T-helper 1 cell treated with Interleukin-12 subunit alpha and Interleukin-12 subunit beta and Interleukin-4 antibody, amounts not matched to agents 30 μg/mL and 1 μg/mL, for 36 hours (primary cell): ENCODE results near the gene CACNA1H.

ENCODE experiments used
- H3K27ac Mint-ChIP-seq: one replicate; pipeline ENCODE4 v1.8.0; 2021; ENCODE audit warnings: mild to moderate bottlenecking, mixed read lengths
- H3K27me3 Mint-ChIP-seq: one replicate; pipeline ENCODE4 v1.8.0; 2021; ENCODE audit warnings: low read depth, mixed read lengths
- H3K36me3 Mint-ChIP-seq: one replicate; pipeline ENCODE4 v1.8.0; 2021; ENCODE audit warnings: low read depth, mixed read lengths
- H3K4me1 Mint-ChIP-seq: one replicate; pipeline ENCODE4 v1.8.0; 2021; ENCODE audit warnings: low read depth, mixed read lengths
- H3K4me3 Mint-ChIP-seq: one replicate; pipeline ENCODE4 v1.8.0; 2021; ENCODE audit warnings: mild to moderate bottlenecking, moderate library complexity, mixed read lengths
- H3K9me3 Mint-ChIP-seq: one replicate; pipeline ENCODE4 v1.8.0; 2021; ENCODE audit warnings: mixed read lengths

The CACNA1H gene

DNA sequence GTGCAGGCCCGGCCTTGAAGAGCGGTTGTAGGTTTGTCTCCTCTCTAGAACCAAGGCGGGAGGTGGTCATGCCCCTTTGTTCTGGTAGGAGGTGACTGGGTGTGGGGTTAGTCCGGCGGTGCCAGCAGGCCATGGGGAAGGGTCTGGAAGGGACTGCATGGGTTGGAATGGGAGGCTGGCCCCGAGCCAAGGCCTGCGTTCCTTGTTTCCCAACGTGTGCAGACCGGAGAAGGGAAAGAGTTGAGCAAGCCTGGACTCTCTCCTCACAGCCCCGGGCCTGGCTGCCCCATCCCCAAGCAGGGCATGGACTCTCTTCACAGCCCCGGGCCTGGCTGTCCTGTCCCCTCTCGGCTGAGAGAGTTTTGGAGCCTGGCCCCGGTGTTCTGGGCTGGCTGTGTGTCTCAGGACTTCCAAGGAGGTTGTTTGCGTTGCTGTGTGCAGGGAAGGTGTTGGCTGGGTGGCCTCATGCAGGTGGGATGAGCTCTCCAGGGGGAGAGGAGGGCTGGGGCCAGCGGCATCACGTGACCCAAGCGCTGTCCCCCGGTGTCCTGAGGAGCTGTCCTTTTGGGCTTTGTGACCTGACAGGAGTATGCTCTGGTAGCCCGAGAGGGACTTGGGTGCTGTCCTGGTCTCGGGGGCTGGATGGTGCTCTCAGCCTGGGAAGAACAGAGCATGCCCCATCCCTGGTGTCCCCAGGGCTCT is 2.6 kb downstream of the CACNA1H start:
- H3K27me3 Mint-ChIP-seq, result peaks cover 17% of the 10 kb centered on the region
- H3K9me3 Mint-ChIP-seq, result no peaks in the 10 kb centered on the region
- H3K4me1 Mint-ChIP-seq, result no peaks in the 10 kb centered on the region
- H3K27ac Mint-ChIP-seq, result no peak overlapping the region
- no peak overlapping the region for H3K4me3 Mint-ChIP-seq
- H3K36me3 Mint-ChIP-seq, result no peaks in the 10 kb centered on the region

GRCh38 chr16:1156055-1156982 is 3.4 kb downstream of the CACNA1H start:
- no peak overlapping the region for H3K27ac Mint-ChIP-seq
- H3K9me3 Mint-ChIP-seq, result no peaks in the 10 kb centered on the region
- no peak overlapping the region for H3K4me3 Mint-ChIP-seq
- H3K4me1 Mint-ChIP-seq, result no peaks in the 10 kb centered on the region
- peaks cover 11% of the 10 kb centered on the region for H3K27me3 Mint-ChIP-seq
- H3K36me3 Mint-ChIP-seq, result no peaks in the 10 kb centered on the region

- Mint-ChIP-seq H3K27me3 (peaks cover 7% of the 10 kb centered on the region), H3K36me3 (no peaks in the 10 kb centered on the region), H3K9me3 (no peaks in the 10 kb centered on the region), H3K4me3 (no peak overlapping the region), H3K4me1 (no peaks in the 10 kb centered on the region), H3K27ac (no peak overlapping the region)
These were observed 4.2 kb downstream of the CACNA1H start for GRCh38 chr16:1156983-1157638.

GRCh38 chr16:1157639-1158455 is 4.9 kb downstream of the CACNA1H start:
- Mint-ChIP-seq H3K4me1 (no peaks in the 10 kb centered on the region), H3K27ac (no peak overlapping the region), H3K4me3 (no peak overlapping the region), H3K27me3 (peaks cover 7% of the 10 kb centered on the region), H3K9me3 (no peaks in the 10 kb centered on the region), H3K36me3 (no peaks in the 10 kb centered on the region)

DNA sequence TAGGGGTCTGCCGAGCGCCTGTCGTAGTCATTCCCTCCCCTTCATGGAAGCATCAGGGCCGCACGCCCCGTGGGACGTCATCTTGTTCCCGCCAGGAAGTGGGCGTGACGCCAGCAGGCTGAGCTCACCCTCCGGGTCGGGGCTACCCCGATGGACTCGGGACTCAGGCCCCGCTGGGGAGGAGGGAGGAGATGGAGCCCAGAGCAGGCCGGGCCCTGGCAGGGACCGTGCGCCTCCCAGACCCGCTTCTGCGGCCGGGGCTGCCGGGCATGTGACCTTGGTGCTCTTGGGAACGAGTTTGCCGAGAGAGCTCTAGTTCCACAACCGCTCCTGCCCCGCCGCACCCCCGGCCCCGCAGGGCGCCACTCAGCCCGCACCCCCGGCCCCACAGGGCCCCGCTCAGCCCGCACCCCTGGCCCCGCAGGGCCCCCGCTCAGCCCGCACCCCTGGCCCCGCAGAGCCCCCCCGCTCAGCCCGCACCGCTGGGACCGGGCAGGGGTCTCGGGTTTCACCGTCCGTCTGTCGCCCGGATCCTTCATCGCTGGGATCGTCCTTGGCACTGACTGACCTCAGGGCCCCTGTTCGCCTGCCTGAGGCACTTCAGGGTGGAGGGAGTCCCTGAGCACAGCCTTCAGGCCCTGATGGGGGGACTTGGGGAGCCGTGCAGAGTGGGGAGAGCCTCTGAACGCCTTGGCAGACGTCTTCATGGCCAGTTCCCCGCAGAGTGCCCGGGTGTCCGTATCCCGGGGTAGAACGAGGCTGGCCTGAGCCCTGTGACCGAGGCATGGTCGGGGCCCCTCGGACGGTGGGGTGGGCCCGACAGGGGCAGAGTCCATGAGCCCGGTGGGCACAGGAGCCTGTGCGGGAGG is 5.8 kb downstream of the CACNA1H start:
- peaks cover 7% of the 10 kb centered on the region for H3K27me3 Mint-ChIP-seq
- H3K27ac Mint-ChIP-seq, result no peak overlapping the region
- H3K4me3 Mint-ChIP-seq, result no peak overlapping the region
- H3K36me3 Mint-ChIP-seq, result no peaks in the 10 kb centered on the region
- H3K4me1 Mint-ChIP-seq, result no peaks in the 10 kb centered on the region
- no peaks in the 10 kb centered on the region for H3K9me3 Mint-ChIP-seq

- H3K4me1 Mint-ChIP-seq, result no peaks in the 10 kb centered on the region
- no peaks in the 10 kb centered on the region for H3K36me3 Mint-ChIP-seq
- H3K27me3 Mint-ChIP-seq, result peaks cover 7% of the 10 kb centered on the region
- no peak overlapping the region for H3K27ac Mint-ChIP-seq
- H3K9me3 Mint-ChIP-seq, result no peaks in the 10 kb centered on the region
- no peak overlapping the region for H3K4me3 Mint-ChIP-seq
These were observed 6.5 kb downstream of the CACNA1H start for GRCh38 chr16:1159325-1159972.

DNA sequence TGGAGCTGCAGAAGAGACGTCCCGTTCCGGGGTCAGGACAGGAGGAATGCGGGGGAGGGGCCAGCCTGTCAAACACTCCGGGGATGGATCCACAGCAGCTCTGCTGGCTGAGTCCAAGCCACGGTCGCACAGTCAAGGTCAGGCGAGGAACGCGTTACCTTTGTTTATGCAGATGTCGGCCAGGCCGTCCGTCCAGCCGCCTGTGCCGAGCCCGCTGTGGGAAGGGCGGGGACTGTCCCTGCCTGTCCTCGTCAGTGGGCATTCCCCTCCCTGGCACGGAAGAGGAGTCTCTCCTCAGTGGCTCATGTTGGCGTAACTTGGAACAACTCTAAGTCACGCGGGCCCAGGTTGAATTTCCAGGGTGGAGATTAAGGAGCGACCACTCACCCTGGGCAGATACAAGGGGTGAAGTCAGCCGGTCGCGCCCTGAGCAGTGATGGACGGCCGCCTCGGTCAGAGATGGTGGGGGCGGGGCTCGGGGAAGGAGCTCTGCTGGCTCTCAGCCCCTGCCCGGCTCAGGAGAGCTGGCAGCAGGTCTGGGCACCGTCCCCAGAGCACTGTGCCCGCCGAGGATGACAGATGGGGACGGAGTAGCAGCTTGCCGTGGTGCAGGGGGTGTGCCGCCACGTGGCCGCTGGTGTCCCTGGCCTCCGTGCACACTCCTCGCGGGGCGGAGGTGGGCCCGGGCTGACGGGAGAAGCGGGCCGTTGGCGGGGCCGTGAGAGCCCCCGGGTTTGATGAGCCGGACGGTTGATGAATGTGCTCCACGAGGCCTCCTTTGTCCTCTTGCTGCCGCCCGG is 7.3 kb downstream of the CACNA1H start:
- no peaks in the 10 kb centered on the region for H3K9me3 Mint-ChIP-seq
- no peaks in the 10 kb centered on the region for H3K4me1 Mint-ChIP-seq
- H3K36me3 Mint-ChIP-seq, result no peaks in the 10 kb centered on the region
- no peak overlapping the region for H3K27ac Mint-ChIP-seq
- H3K4me3 Mint-ChIP-seq, result no peak overlapping the region
- H3K27me3 Mint-ChIP-seq, result peaks cover 6% of the 10 kb centered on the region

DNA sequence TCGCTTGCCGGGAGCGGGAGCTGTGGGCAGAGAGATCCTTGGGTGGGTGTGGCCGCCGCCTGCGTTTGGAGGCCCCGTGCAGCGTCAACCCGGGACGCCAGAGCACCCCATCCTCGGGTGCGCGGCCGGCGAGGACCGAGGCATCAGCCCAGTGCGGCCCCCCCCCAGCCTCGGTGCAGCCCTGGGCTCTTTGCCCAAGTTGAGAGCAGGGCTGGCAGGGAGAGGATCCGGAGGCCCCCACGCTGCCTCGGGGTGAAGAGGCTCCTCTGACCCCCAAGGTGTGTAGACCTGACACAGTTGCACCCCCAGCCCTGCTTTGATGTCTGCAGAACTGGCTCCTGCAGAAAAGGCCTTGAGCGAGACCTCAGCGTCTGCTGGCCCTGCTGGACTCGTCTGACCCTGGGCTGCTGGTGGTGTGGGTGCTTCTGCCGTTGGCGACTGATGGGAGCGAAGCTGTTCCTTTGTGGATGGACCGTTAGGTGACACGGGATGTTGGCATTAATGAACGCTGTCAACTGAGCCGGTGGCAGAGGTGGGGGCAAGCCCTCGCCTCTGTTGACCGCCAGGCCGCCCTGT is 8.0 kb downstream of the CACNA1H start:
- Mint-ChIP-seq H3K27ac (no peak overlapping the region), H3K36me3 (no peaks in the 10 kb centered on the region), H3K27me3 (no peaks in the 10 kb centered on the region), H3K9me3 (no peaks in the 10 kb centered on the region), H3K4me1 (no peaks in the 10 kb centered on the region), H3K4me3 (no peak overlapping the region)

GRCh38 chr16:1162701-1163566 is 10.0 kb downstream of the CACNA1H start:
- H3K4me3 Mint-ChIP-seq, result no peak overlapping the region
- H3K36me3 Mint-ChIP-seq, result no peaks in the 10 kb centered on the region
- no peak overlapping the region for H3K27ac Mint-ChIP-seq
- no peaks in the 10 kb centered on the region for H3K9me3 Mint-ChIP-seq
- H3K27me3 Mint-ChIP-seq, result no peaks in the 10 kb centered on the region
- no peaks in the 10 kb centered on the region for H3K4me1 Mint-ChIP-seq

DNA sequence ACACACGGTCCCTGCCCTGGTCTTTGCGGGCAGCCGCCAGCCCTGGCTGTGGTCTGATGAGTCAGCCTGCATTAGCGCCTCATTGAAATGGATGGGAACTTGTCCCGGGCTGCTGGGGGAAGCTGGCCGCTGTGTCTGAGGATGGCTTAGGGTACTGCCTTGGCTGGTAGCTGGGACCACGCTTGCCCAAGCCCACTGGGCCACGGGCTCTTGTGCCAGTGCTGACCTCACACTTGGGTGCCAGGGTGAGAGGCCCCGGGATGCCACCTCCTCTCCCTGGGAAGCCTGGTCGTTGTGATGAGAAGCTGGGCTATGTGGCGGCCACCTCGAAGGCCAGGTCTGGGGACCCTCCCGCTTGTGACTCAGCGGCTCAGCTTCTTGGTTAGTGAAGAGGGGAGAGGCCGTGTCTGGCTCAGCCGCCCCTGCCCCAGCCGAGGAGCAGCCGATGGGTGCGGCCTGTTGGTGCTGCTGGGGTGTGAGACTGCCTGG is 10.7 kb downstream of the CACNA1H start:
- Mint-ChIP-seq H3K9me3 (no peaks in the 10 kb centered on the region), H3K4me1 (no peaks in the 10 kb centered on the region), H3K27ac (no peak overlapping the region), H3K27me3 (no peaks in the 10 kb centered on the region), H3K4me3 (no peak overlapping the region), H3K36me3 (no peaks in the 10 kb centered on the region)

- Mint-ChIP-seq H3K4me3 (no peak overlapping the region), H3K9me3 (no peaks in the 10 kb centered on the region), H3K27ac (no peak overlapping the region), H3K4me1 (no peaks in the 10 kb centered on the region), H3K36me3 (no peaks in the 10 kb centered on the region), H3K27me3 (no peaks in the 10 kb centered on the region)
These were observed 11.5 kb downstream of the CACNA1H start for GRCh38 chr16:1164382-1164781.
